Stimulated activated CD8-positive, alpha-beta memory T cell treated with anti-CD3 and anti-CD28 coated beads, Interleukin-7, amount 100 ng/mL, for 24 hours (primary cell): ENCODE results near the gene ACOX3.

Experiments
- DNase-seq: peaks from one replicate; pipeline ENCODE4 v3.0.0-alpha.2; 2020; ENCODE audit warnings: low read depth

ACOX3 gene

DNA sequence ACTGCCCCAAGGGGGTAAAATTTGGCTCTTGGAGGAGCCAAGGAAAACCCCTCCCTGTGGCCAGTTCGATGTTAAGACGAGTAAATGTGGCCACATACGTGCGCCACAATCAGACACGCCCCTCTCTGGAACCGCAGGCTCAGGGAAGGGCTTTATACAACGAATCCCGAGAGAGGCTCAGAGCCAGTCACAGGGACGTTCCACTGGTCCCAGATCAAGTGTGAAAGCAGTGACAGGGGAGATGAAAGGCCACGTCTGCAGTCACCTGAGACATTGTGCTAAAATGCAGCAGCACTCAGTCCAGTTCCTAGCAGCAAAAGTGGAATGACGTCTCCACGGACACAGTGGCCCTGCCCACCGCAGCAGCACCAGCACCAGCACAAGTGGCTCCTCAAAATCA lies 68.0 kb downstream of the ACOX3 start:
- no peak for DNase-seq

DNA sequence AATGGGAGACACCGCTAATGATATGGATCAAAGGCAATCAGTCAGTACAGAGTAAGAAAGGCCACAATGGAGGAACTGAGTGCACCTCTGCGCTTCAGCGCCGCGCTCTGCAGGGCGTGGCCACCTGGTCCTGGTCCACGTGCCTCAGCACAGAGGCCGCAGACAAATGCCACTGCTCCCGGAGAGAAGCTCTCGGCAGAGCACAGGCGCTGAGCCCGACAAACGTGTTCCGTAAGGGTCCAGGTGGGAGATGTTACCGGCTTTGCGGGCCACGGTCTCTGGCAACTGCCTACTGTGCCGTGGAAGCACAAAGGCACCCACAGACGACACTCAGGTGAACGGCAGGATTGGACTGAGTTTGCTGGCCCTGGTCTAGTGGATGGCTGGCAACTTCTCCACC lies 68.9 kb downstream of the ACOX3 start:
- DNase-seq: no peak

DNA sequence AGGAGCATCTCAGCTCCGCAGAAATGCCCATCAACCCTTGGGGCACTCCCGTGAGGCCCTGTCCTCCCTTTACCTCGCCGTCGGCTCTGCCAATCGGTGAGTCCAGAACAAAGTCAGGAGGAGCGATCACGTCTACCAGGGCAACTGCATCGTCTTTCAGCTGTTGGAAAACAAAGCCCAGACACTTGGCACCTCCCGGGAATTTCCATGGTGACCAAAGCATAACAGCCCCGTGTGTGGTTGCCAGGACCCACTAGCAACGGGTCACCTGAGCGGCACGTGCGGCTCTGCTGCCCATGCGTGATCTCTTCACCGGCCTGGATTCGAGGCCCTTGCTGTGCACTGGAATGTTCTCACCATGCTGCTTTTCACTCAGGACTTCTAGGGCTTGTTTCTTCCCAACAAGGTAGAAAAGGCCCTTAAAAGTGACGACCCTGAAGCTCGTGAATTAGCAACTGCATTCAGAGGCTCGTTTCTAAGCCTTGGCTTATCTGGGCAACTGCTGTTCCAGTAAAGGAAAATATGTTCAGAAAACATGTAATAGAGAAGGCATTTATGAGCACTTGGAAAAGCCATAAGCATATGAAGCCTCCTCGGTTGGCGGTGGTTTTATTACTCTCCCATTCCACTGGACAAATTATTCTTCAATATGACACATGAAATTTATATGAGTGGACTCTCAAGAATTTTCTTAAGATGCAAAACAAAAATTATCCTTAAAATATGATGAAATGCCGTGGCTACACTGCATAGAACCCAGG lies 69.5 kb downstream of the ACOX3 start:
- no peak for DNase-seq

DNA sequence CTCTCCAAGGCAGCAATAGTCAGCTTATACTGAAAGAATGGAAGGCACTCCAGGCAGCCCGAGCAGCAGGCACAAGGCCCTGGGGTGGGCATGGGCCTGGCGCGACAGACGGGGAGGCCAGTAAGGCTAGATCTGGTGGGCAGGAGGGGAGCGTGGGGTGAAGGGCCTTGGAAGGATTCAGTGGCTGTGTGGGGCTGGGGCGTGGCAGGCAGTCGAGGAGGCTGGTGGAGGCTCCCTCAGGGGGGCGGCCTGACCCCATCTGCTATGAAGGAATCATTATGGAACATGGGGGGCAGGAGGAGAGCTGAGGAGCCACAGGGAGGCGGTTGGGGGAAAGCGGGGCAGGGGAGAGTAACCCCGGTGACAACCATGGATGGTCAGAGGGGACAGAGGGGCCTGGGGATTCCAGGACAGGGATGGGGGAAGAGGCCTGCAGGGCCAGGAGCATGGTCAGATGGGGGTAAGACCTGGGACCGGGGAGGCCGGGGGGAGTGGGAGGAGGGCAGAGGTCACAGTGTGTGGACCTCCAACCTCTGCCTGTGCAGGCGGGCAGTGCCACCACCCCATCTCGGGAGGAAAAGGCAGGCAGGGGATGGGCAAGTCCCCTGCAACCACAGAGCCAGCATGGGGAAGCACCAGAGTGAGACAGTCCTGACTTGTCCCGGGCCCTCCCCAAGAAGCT lies 70.3 kb downstream of the ACOX3 start:
- DNase-seq: no peak

DNA sequence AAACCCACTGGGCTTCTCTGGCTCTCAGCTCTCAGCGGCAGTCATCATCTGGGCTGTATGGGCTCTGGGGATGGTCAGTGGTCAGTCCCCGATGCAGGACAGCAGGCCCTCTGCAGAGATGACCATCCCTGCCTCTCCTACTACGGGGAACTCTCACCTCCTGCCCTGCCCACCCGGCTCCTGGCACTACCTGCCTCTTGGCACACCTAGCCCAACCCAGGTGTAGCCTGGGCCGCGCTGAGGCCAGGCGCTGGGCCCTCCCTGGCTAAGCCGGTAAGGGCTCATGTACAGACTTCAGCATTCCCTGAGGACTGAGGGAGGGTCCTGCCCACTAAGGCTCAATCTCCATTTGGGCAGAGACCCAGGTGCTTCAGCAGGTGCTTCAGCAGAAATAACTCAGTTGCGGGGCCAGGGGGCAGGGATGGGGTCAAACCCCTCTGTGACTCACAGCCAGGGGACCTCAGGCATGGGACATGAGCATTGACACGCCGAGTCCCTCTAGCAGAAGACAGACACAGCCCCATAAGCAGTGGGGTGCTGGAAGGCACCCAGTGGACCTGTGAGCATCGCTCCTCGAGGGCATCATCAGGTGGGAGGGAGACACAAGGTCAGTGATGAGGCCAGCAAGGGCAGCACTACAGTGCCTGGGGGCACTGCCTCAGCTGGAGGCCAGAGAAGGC lies 71.0 kb downstream of the ACOX3 start:
- no peak for DNase-seq

DNA sequence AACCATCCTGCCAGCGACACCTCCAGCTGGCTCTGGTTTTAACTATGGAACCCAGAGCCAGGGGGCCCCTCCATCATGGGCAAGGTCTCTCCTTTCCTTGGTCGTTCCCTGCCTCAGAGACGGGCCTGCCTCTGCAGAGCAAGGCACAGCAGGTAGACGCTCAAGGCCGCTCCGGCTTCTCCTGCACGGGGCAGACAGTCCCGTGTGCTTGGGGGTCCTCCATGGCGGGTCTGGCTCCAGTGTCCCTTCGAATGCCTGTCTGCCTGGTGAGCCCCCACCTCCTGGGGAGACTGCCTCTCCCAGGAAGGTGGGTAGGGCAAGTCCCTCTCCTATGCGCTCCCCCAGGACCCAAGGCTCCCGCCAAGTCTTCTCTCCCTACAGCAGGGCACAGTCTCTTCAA lies 71.5 kb downstream of the ACOX3 start:
- no peak for DNase-seq

DNA sequence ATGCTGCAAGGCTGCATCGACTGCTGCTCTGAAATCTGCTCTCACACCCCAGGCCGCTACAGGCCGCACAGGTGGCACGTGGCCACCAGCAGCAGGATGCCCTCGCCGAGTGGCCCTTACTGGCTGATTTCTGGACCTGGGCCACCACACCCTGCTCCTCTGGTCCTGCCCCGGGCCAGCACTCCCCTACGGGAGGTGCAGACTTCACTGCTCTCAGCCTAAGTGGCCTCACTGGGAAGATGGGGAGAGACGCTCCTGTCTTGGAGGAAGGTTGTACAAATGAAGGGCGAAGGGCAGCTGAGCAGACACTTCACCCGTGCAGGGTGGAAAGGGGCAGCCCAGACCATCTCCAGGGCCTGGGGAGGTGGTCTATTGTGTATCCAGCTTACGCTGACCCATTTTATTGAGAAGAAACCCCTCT lies 72.5 kb downstream of the ACOX3 start:
- DNase-seq: no peak

DNA sequence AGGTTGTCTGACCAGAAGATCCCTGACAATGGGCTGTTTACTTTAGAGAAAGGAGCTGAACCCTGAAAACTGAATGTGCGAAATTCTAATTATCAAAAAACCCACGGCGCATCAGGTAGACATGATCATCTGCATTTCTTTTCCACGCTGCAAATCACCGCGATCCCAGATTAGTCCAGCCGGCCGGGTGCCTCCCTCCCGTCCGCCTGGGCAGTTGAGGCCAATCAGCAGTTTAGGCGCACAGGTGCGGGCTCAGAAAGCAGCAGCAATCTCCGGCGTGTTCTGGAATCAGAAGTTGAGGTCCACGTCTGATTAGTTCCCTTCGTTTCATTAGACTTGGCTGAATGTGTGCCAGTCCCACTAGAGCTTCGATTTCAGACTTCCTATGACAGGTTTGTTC lies 73.9 kb downstream of the ACOX3 start:
- DNase-seq: no peak

DNA sequence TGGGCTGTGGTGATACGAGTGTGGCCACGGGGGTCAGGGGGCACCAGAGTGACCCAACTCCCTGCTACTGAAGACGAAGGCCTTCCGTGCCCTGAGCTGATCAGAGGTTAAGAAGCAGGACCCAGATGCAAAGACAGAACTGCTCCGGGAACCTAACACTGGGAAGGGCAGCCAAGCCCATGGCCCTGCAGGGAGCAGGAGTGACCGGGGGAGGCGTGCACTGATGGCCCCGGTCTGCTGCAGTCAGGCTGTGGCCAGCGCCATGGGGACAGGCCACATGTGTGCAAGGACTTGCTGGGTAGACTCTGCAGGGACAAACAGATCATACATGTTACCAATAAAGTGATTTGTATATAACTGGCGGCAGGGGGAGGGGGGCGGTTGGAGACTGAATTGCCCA lies 74.6 kb downstream of the ACOX3 start:
- no peak for DNase-seq

DNA sequence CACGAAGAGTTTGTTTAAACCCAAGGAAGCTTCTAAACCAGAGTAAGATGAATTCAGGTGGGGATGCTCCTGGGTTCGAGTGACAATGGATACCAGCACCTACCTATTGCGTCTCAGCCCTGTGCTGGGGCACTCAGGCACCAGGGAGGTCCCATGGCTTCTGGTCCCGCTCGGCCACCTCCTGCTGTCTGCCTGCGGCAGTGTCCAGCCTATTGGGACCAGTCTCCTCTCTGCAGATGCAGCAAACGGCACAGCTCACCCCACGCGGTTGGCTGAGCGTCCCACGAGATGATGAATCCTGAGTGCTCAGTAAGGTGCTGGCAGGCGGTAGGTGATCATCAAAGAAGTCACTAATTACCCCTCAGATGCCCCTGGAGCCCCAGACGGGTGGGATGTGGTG lies 75.2 kb downstream of the ACOX3 start:
- no peak for DNase-seq

DNA sequence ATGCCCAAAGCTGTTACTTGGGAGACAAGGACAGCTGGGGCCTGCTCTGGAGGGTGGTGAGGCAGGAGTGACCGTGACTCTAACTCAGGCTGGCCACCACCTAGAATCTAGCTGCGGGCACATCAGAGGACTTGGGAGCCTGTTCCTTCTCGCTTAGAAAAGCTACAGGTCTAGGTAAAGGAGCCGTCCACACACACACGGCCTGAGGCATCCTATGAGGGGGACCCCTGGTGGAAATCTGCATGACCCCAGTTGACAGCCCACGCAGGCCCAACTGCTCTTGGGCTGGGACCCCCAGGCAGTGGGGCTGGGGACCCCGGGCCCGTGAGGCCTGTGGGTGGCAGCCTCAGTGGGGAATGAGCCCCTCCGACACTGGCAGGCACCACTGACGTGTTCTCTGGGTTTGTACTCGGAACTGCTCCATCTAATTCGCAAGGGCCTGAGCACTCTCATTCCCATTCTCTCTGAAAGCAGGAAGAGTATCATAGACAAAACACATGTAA lies 75.6 kb downstream of the ACOX3 start:
- no peak for DNase-seq

DNA sequence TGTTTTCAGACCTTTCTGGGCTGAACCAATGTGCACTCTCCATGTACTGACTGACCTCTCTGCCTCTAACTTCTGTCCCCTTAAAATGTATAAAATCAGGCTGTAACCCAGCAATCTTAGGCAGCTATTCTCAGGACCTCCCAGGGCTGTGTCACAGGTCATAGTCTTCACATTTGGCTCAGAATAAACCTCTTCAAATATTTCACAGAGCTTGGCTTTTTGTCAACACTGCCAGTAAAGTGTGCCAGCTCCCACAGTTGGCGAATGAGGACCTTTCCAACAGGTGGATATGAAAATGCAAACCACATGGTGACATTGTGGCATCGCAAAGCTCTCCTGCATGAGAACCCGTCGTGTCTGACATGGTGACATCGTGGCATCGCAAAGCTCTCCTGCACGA lies 76.4 kb downstream of the ACOX3 start:
- no peak for DNase-seq

DNA sequence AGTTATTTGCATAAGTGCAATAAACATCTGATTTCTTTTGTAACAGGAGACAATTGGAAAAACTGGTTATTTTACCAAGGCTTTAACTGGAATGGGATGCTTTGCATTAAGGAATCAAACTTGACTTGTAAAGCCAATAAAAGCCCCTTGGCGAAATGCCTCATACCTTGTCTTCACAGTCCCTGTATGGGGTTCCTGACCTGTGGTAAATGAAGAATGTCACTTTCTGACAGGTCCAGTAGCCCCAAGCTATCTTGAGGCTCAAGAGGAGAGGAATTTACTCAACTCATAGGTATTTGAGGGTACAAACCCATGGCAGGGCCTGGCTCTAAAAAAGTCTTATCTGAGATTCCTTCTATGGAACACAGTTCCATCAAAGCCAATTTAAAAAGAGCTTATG lies 78.0 kb downstream of the ACOX3 start:
- no peak for DNase-seq

DNA sequence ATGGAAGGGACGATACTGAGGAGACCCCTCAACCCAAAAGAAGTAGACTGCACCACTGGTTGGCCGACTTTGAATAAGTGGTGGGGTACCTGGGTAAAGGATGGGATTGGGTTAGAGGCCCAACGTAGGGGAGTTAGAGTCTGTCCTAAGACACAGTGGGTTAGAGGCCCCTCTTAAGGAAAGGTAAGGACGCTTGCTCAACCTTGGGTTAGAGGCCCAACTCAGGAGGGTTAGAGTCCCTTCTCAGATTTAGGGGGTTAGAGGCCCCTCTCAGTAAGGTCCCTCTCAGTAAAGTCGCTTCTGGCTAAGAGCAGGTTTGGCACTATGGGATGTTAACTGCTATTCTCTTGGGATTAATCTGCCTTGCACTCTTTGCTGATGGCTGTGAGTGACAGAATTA lies 81.3 kb downstream of the ACOX3 start:
- no peak for DNase-seq

DNA sequence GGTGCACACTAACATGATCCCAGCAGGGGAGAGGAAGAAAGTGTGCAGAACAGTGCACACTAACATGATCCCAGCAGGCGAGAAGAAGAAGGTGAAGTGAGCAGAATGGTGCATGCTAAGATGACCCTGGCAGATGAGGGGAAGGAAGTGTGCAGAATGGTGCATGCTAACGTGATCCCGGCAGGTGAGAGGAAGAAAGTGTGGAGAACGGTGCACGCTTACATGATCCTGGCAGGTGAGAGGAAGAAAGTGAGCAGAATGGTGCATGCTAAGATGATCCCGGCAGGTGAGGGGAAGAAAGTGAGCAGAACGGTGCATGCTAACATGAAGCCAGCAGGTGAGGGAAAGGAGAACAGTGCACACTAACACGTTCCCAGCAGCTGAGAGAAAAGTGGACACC lies 83.7 kb downstream of the ACOX3 start:
- no peak for DNase-seq

DNA sequence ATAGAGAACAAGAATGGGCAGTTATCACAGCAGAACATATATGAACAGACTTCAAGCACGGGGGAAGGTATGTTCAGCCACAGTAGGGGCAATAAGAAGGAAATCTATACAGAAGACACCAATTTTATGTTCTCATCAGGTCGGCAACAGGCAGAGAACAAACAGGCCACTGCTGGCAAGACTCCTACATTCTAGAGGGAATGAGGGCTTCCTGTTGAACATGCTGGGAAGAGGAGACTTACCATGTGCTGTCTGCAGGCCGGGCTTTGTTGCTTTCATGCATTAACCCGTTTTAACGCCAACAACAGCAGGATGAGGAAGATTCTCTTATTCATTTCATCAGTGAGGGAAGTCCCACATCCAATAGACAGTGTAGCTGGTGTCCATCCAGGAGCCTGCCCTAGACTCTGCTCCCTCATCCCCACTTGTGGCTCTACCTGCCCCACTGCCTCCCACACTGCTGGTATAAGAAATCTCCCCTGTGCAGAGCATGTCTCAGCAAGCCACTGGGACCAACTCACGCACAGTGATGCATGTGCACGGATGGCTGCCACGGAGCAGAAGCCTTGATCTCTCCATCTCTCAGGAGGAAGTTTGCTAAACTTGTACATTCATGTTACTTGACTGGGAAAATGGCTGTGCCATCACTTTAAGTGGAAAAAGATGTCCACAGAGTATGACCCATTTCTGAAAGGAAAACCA lies 84.5 kb downstream of the ACOX3 start:
- no peak for DNase-seq

DNA sequence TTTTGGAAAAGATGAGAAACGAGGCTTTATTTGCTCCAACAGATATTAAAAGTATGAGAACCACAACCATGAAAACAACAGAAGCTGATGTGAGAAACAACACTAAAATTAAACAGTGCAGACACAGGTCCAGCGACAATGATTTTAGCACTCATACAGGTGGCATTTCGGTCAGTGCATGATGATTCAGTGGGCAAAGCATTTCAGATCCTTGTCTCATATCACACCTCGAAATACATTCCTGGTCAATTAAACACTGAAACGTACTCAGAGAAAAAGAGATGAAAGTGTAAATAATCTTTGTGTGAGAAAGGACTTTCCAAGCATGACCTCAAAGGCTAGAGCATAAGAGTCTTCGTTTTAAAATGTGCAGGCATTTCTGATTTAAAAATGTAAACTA lies 85.2 kb downstream of the ACOX3 start:
- no peak for DNase-seq

DNA sequence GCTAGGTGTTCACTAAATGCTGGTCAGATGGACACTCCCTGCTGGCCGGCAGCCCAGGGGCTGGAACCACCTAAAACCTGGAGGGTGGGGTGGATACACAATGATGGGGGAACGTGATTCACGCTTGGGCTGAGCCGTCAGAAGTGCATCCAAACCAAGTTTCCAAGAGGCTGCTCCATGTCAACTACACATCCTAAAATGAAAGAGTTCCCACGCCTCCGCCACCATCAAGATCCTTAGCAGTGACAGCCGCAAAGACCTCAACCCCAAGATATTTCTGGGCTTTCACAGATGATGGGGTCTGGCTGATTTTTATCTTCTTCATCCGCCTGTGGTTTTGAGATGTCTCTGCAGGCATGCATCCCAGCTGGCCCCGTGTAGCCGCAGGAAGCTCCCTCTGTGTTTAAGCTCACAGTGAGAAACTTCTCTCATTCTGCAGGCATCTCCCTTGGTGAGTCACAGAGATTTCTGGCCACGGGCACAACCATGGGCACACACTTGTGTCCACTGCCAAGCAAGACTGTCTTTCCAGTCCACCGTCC lies 86.5 kb downstream of the ACOX3 start:
- DNase-seq: no peak

DNA sequence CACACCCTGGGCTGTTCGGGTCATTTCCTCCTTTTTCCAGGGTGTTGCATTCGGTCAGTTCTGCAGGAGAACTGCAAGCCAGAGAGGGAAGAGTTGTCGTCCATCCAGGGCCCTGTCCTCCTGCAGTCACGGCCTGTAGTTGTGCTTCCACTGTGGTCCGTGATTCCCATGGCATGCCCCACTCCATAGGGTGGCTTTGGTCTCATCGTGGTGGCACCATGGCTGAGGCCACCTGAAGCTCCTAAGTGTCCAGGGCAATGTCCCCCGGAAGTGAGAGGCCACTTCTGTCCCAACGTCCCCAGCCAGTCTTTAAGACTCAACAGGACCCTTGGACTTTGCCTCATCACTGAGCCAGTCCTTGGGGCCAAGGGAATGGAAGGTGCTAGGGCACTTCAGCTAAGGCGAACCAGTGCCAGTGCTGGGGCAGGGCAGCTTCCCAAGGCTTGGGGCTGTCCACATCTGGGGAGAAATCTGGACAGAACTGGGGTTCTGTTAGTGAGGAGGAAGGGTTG lies 87.3 kb downstream of the ACOX3 start:
- DNase-seq: no peak

DNA sequence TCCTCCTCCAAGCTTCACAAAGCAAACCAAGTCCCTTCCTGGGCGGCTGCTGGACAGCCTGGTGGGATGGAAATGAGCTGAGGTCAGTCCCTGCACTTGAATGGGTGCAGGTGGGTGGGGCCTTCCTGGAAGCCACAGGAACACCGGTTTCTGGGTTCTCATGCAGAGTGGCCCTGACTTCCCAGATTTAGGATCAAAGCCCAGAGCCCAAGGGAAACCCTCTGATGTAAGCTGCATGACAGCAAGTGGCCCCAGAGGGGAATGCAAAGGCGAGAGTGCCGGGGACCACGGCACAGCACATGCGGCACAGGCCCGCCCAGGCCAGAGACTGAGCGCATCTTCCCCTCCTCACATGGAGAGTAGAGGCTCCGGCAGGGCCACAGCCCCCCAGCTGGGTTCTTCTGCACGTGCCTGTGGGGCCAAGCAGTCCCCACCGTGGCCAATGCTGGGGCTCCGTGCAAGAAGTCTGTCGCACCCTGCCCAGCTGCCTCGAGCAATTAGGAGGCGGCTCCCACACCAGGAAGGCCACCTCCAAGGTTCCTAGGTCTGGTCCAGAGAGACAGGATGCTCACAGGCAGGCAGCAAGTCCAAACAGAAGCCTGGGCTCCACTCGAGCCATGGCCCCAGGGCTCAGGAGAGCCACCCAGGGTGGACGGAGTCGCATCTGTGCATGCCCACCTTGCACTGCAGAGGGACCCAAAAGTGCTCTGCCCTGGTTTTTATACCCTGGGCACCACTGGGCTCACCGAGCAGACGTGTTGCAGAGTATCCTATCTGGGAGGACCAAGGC lies 88.0 kb downstream of the ACOX3 start:
- no peak for DNase-seq

DNA sequence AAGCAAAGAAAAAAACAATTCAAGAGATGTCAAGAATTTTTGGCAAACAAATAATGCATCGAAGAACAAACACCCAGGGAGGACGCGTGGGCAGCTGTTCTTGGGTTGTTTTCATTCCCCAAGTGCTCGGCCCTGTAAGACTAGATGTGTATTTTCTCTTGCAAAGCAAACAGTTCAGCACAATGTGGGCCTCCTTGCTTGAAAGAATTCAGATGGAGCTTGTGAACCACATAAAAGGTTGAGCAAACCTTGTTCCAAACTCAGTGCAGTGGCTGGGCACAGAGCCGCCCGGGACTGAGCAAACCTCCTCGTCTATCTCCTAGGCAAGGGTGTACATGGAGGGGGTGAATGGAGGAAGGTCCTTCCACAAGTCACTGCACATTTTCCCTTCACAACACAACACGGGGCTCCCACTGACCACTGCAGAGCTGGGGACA lies 88.6 kb downstream of the ACOX3 start:
- no peak for DNase-seq
